HG02970 (cell line): ENCODE data around the gene ADAMTS14.

Experiments
- ATAC-seq: cut with Tn5 transposase; IDR thresholded peaks from one replicate; pipeline ENCODE4 v1.9.1; 2021; ENCODE audit warnings: mild to moderate bottlenecking, moderate library complexity, moderate number of reproducible peaks; ENCODE audit not compliant: unreplicated experiment, low FRiP score

Gene ADAMTS14

DNA sequence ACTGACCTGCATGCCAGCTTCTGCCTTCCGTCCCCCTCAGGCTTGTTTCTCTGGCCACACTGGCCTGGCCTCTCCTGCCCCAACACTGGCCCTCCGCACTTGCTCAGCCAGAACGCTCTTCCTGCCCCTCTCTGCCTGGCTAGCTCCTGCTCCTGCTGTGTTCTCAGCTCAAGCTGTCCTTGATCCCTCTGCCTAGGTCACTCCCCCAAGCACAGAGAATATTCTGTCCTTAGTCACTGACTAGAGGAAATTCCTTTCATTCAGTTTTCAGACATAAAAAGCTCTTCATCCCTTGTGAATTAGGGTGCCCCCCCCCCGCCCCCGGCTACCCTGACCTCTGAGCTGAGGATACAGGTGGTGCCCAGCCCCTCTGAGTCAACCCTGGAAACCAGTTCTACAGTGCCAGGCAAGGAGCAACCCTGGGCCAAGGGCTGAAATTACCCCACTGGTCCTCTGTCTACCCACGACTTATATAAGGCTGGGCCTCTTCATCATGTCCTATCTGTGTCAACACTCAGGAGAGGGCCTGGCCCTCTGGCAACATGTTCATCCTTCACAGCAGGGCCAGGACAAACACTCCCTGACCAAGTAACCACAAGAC, 136.8 kb downstream of the ADAMTS14 start:
- no peak for ATAC-seq

- no peak for ATAC-seq
Observed at GRCh38 chr10:70809726-70810125, 137.4 kb downstream of the ADAMTS14 start.

- no peak for ATAC-seq
Observed at GRCh38 chr10:70810967-70811366, 138.7 kb downstream of the ADAMTS14 start.

DNA sequence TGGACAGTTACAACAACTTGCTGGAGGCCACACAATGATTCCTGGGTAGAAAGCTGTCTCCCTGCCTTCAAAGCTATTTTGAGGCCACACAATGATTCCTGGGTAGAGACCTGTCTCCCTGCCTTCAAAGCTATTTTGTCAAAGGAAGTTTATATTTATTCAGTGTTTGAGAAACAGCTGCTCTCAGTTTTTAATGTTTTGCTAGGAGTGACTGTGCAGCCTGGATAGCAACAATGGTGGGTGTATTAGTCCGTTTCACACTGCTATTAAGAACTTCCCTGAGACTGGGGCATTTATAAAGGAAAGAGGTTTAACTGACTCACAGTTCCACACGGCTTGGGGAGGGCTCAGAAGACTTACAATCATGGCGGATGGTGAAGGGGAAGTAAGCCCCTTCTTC, 139.6 kb downstream of the ADAMTS14 start:
- no peak for ATAC-seq
